ENCODE measurements around the gene CCNB2.

GRCh38 chr15:59120937-59121336 is 16.0 kb downstream of the CCNB2 start:
- TF ChIP-seq EZH2 (IDR thresholded peaks at IDR 0.05; ENCODE audit: borderline replicate concordance, low read length) (no peak), CTCF (conservative IDR thresholded peaks at IDR 0.05 in 1 of 2, IDR thresholded peaks at IDR 0.05 in 1 of 2; ENCODE audit: extremely low read depth in 1 of 2, insufficient read depth in 1 of 2, low read depth in 1 of 2, low read length in 2 of 2) (no peak)
